Stimulated activated naive CD8-positive, alpha-beta T cell treated with anti-CD3 and anti-CD28 coated beads, Interleukin-15, amount 100 ng/mL, for 72 hours (primary cell): ENCODE data around the gene KRT25.
"Not testable (repeated sequence)": the region's sequence is repeated elsewhere in the genome, so short reads cannot be mapped to it uniquely, and the experiment has no call there.

Experiments used
- ATAC-seq: fragments of 150-1000 bp; cut with Tn5 transposase; 2 replicates; pipeline ENCODE4 v1.10.0; 2021; ENCODE audit warnings: mild to moderate bottlenecking, moderate library complexity
- DNase-seq, 2 donors: peaks; one replicate each; pipeline ENCODE4 v3.0.0; 2021 to 2022
- H3K27ac Mint-ChIP-seq, 2 donors: one replicate each; pipeline ENCODE4 v1.8.0; 2022; ENCODE audit warnings: mild to moderate bottlenecking in 2 of 2, mixed read lengths in 2 of 2, moderate library complexity in 2 of 2
- H3K27me3 Mint-ChIP-seq: one replicate; pipeline ENCODE4 v1.8.0; 2022; ENCODE audit warnings: mixed read lengths
- H3K4me1 Mint-ChIP-seq: one replicate; pipeline ENCODE4 v1.8.0; 2022; ENCODE audit warnings: mild to moderate bottlenecking, mixed read lengths
- H3K4me3 Mint-ChIP-seq, 2 donors: one replicate each; pipeline ENCODE4 v1.8.0; 2022; ENCODE audit warnings: mild to moderate bottlenecking in 2 of 2, mixed read lengths in 2 of 2, moderate library complexity in 1 of 2
- H3K9me3 Mint-ChIP-seq, 2 donors: one replicate each; pipeline ENCODE4 v1.8.0; 2022; ENCODE audit warnings: mixed read lengths in 2 of 2

The KRT25 gene

DNA sequence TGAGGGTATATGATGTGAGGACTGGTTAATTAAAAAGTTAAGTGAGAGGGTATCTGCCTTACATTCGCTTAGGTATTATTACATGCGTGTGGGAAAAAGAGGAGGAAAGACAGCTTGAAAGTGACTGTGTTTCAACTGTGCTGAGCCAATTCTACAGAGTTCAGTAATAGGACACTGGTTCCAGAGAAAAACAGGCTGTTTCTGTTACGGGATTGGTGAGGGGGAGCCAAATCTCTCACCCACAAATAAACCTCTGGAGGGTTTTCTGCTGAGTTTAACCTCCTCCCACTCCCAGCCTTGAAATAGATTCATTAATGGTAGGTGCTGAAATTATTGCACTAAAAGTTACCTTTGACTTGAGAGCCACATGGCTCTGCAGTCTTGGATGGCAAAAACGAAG is 20.8 kb upstream of the KRT25 start:
- Mint-ChIP-seq H3K27me3 (peaks cover 55% of the 10 kb centered on the region), H3K27ac (no peak overlapping the region), H3K4me3 (no peak overlapping the region), H3K4me1 (peaks cover 6% of the 10 kb centered on the region), H3K9me3 (no peaks in the 10 kb centered on the region)
- no peak for ATAC-seq
- DNase-seq: no peak

DNA sequence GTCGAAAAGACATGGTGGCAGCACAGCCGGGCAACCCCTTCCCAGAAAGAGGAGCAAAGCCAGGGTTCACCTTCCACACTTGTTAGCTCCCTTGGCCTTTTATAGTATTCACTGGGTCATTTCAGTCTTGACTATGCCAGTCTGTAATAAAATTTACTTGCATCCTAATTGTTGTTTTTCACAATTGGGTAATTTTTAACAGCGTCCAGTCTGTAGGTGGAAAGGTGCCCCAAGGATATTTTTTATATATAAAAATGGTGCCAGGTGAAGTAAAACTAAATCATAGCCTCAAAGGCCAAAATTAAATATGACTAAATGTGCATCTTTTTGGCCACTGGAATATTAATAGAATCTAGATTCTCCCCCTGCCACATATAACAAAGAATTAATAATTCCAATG is 17.0 kb upstream of the KRT25 start, which contains the start of gene KRT26:
Gene KRT26 (minus strand): TSS at position 101 of the 400 bp plus-strand sequence. CDS start 88 bp downstream, at position 13.
- no peak for DNase-seq
- Mint-ChIP-seq H3K4me1 (no peaks in the 10 kb centered on the region), H3K9me3 (no peaks in the 10 kb centered on the region), H3K27ac (no peak within 1 kb of the TSS), H3K27me3 (peaks cover 39% of the 10 kb centered on the region), H3K4me3 (no peak within 1 kb of the TSS)
- ATAC-seq: no peak

DNA sequence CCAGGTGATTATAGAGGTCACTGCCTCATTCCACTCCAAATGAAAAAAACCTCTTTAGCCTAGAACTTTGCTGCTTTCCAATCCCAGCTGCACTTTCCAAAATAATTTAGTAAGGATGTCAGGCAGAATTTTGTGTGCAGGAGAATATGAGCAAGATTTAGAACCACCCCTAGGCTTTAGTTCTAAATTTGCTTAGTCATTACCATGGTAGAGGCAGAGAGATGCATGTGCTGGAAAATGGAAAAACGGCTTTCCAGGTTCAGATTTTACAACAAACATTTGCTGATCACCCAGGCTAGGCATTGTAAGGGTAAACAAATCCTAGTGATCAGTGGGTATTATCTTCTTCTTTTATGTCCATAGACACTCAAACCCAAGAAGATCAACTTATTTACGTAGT is 10.5 kb upstream of the KRT25 start:
- Mint-ChIP-seq H3K9me3 (peaks cover 25 to 27% of the 10 kb centered on the region in 2 donors), H3K27ac (no peak overlapping the region), H3K27me3 (peaks cover 15% of the 10 kb centered on the region), H3K4me3 (no peak overlapping the region), H3K4me1 (no peaks in the 10 kb centered on the region)
- ATAC-seq (no peak), DNase-seq (no peak)

DNA sequence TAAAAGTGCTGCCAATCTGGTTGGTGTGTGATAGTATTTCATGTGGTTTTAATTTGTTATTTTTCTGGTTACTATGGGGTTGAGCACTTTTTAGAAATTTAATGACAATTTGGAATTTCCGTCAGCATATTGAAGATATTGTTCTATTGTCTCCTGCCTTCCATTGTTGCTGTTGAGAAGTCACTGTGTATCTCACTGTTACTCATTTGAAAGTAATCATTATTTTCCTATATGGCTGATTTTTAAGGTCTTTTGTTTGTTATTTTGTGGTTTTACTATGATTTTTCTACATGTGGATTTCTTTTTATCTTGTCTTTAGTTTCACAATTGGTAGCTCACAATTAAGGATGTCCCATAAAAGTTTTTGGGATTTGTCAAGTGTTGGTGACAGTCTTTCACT is 8.6 kb upstream of the KRT25 start:
- H3K27ac Mint-ChIP-seq: no peak overlapping the region
- H3K4me3 Mint-ChIP-seq: no peak overlapping the region
- no peaks in the 10 kb centered on the region for H3K4me1 Mint-ChIP-seq
- DNase-seq (no peak), ATAC-seq (no peak)
- peaks cover 7% of the 10 kb centered on the region for H3K27me3 Mint-ChIP-seq
- H3K9me3 Mint-ChIP-seq: peaks cover 40 to 45% of the 10 kb centered on the region in 2 donors

DNA sequence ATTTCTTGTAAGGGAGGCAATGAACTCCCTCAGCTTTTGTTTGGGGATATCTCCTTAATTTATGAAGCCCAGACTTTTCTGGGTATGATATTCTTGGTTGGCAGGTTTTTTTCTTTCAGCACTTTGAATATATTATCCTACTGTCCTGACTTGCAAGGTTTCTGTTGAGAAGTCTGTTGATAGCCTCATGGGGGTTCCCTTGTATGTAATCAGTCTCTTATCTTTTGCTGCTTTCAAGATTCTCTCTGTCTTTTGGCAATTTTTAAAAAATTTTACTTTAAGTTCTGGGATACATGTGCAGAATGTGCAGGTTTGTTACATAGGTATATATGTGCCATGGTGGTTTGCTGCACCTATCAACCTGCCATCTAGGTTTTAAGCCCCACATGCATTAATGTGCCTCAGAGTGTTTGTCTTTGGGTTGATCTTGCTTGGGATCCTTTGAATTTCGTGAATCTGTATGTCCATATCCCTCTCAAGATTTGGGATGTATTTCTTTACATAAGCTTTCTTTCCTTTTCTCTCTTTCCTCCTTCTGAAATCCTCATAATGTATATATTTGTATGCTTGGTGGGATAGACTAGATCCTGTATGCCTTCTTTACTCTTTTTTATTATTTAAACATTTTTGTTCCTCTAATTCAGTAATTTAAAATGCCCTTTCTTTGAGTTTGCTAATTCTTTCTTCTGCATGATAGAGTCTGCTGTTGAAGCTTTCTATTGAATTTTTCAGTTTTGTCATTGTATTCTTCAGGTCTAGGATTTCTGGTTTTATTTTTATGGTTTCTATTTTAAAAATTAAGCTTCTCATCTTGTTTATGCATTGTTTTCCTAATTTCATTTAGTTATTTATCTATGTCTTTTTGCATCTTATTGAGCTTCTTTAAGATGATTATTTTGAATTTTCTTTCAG is 5.2 kb upstream of the KRT25 start:
- peaks cover 45 to 51% of the 10 kb centered on the region in 2 donors for H3K9me3 Mint-ChIP-seq
- H3K4me3 Mint-ChIP-seq: no peak overlapping the region
- DNase-seq: no peak

DNA sequence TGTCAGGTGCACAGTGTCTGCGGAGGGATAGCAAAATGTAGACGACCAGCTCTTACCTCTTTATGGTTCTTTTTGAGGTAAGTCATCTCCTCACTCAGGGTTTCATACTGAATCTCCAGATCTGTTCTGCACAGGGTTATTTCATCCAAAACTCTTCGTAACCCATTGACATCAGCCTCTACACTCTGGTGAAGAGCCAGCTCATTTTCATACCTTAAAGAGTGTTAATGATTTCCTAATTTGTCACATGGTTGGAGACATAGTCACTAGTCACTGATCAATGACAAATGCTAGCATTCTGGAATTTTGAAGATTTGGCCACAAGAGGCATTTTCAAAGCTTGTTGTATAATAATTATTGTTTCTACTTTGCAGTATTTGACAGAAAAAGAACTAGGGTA is 1.3 kb downstream of the KRT25 start:
- Mint-ChIP-seq H3K27ac (no peak overlapping the region), H3K4me1 (no peaks in the 10 kb centered on the region), H3K27me3 (peaks cover 11% of the 10 kb centered on the region), H3K9me3 (peaks cover 0 to 12% of the 10 kb centered on the region in 2 donors), H3K4me3 (no peak overlapping the region)
- ATAC-seq (no peak), DNase-seq (no peak)

More for the DNA sequence above, 5.2 kb upstream of the KRT25 start:
- peaks cover 7% of the 10 kb centered on the region for H3K27me3 Mint-ChIP-seq
- ATAC-seq: no peak
- no peaks in the 10 kb centered on the region for H3K4me1 Mint-ChIP-seq
- no peak overlapping the region for H3K27ac Mint-ChIP-seq

DNA sequence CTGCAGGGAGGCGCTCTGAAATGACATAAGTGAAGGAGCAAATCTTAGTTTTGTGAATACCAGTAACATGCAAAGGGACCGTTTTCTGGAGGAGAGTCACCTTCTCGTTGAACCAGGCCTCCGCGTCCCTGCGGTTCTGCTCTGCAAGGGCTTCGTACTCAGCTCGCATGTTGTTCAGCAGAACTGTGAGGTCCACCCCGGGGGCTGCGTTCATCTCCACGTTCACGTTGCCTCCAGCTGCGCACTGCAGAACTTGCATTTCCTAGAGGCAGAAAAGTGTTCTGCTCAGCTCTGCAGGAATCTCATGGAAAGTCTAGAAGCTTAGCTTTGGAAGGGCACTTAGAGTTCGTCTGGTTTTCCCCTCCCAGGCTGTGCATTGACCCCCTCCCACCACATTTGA is 4.1 kb downstream of the KRT25 start:
- H3K4me3 Mint-ChIP-seq: no peak overlapping the region

DNA sequence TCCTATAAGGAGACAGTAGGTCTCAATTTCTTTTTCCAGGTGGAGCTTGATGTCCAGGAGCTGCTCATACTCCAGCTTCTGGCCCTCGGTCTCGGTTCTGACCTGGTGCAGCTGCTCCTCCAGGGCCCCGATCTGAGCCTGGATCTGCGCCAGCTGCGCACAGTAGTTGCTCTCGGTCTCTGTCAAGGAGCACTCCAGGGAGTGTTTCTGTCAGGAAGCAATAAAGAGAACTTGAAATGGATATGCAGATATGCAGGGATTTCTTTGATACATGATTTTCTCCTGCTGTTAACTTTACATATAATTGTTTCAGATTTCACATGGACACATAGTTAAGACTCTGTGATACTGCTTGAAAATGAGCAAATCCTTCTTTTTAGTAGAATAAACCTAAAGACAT is 4.7 kb downstream of the KRT25 start:
- Mint-ChIP-seq H3K9me3 (no peaks in the 10 kb centered on the region), H3K4me1 (no peaks in the 10 kb centered on the region), H3K27ac (no peak overlapping the region), H3K27me3 (peaks cover 28% of the 10 kb centered on the region), H3K4me3 (no peak overlapping the region)
- ATAC-seq (no peak), DNase-seq (no peak)

More for the DNA sequence above, 4.1 kb downstream of the KRT25 start:
- ATAC-seq (no peak), DNase-seq (no peak)
- Mint-ChIP-seq H3K4me1 (no peaks in the 10 kb centered on the region), H3K9me3 (no peaks in the 10 kb centered on the region), H3K27me3 (peaks cover 21% of the 10 kb centered on the region), H3K27ac (no peak overlapping the region)

DNA sequence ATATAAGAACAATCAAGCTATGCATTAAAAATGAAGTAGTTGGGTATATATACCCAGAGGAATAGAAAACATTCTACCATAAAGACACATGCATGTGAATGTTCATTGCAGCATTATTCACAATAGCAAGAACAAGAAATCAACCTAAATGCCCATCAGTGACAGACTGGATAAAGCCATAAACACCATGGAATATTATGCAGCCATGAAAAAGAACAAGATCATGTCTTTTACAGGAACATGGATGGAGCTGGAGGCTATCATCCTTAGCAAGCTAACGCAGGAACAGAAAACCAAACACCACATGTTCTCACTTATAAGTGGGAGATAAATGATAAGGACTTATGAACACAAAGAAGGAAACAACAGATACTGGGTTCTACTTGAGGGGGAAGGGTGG is 6.5 kb downstream of the KRT25 start:
- not testable (repeated sequence) for DNase-seq, H3K4me1 Mint-ChIP-seq, H3K4me3 Mint-ChIP-seq, ATAC-seq, H3K9me3 Mint-ChIP-seq, H3K27ac Mint-ChIP-seq
- H3K27me3 Mint-ChIP-seq: peaks cover 41% of the 10 kb centered on the region

DNA sequence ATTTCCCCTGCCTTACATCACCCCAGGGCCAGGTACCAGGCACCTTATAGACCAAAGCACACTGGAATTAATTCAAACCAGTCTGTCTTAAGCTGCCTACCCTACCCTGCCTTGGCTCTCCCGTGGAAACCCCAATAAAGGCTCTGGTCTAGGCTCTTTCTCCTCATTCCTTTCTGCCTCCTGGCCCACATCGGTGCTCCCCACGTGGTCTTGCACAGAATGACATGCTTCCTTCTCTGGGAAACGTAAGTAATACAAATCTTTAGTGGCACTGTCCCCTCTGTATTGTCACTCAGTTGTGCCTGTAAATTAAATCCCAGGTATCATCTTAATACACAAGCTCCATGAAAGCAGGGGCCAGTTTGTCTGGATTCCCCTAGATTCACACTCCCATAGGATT is 16.6 kb downstream of the KRT25 start:
- Mint-ChIP-seq H3K4me1 (no peaks in the 10 kb centered on the region), H3K27ac (no peak overlapping the region), H3K27me3 (peaks cover 54% of the 10 kb centered on the region), H3K9me3 (peaks cover 5 to 8% of the 10 kb centered on the region in 2 donors), H3K4me3 (no peak overlapping the region)
- ATAC-seq: no peak
- no peak for DNase-seq

DNA sequence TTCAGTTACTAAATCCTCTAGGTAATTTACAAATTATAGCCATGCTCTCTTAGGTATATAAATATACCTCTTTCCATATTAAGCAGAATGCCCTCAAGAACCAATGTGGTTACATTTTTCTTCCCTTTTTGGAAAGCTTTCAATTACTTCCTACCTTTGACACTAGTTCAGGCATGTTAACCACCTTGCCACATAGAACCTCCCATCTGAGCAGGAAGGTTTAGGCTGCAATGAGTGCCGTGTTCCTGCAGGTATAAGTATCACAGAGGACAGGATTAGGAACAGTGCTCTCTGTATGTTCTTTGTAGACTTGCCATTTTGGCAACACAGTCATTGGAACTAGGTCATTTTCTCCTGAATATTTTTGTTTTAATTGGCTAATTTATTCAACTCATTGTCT is 20.1 kb downstream of the KRT25 start:
- Mint-ChIP-seq H3K4me3 (no peak overlapping the region), H3K27me3 (peaks cover 57% of the 10 kb centered on the region), H3K4me1 (no peaks in the 10 kb centered on the region), H3K9me3 (no peaks in the 10 kb centered on the region), H3K27ac (no peak overlapping the region)
- no peak for DNase-seq
- ATAC-seq: no peak

DNA sequence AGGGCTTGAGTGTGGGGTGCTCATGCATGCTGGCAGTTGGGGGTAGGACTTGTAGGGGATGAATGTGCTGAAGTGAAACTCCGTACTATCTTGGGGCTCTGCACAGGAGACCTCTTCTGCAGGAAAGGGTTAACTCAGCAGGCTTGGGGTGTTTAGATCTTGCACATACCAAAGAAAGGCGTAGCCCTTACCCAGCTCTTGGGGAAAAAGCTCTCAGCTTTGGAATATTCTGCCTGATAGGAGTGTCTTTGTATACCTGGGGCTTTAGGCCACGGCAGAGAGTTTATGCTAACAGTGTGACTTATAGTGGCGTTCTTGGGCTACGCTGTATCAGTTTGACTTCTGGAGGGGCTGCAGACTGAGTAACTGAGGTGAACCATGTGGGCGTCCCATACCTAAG is 21.1 kb downstream of the KRT25 start:
- no peaks in the 10 kb centered on the region for H3K9me3 Mint-ChIP-seq
- ATAC-seq (no peak), DNase-seq (no peak)
- no peak overlapping the region for H3K4me3 Mint-ChIP-seq
- H3K4me1 Mint-ChIP-seq: no peaks in the 10 kb centered on the region
- H3K27me3 Mint-ChIP-seq: peaks cover 57% of the 10 kb centered on the region
- H3K27ac Mint-ChIP-seq: no peak overlapping the region

DNA sequence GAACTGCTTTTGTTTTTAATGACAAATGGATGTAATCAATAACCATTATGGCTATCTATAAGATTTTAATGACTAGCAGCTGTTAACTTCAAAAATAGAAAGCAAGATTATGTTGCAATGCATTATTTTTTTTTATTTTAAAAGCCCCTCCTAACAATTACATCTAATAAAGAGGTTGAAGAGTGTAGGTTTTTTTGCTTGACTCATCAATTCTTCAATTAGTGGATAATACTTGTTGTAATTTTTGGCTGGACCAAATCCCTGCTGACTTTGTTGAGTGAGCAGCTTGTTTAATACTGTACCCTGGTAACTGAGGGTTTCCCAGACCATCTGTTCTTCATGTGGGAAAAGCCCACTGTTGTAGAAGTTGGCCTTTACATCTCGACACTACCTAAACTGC is 24.2 kb downstream of the KRT25 start:
- H3K4me1 Mint-ChIP-seq: peaks cover 6% of the 10 kb centered on the region
- H3K27me3 Mint-ChIP-seq: peaks cover 43% of the 10 kb centered on the region
- no peak overlapping the region for H3K27ac Mint-ChIP-seq
- ATAC-seq (no peak), DNase-seq (no peak)
- H3K4me3 Mint-ChIP-seq: no peak overlapping the region
- no peaks in the 10 kb centered on the region for H3K9me3 Mint-ChIP-seq

DNA sequence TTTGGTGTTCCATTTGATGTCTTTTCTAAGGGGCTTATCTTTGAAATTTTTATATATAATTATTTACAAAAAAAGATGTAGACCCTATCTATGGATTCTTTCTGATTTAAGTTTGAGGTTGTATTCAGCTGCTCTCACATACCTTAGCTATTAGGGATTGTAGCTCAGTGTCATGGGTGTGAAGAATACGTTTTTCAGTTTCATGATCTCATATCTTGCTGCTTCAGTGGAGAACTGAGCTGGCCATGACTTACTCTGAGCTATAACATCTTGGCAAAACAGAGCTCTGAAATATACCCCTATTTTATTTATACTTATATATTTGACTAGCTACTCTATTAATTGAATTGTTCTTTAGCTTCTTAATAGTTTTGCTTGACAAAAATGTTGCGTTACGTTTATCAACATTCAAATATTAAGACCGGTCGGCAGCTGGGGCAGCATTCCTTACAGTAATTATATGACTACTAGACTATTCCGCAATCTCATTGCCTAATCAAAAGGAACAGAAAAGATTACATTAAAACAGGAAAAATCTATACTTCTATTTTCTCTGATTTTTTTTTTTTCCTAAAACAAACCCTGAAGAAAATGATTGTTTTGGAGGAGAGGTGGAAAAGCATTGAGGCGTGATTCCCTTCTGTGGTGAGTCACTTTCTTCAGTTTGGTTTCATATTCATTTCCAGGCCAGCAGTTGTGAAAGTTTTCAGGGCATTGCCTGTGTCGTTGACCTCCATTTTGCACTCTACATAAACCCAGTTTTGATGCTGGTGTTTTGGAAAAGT is 27.5 kb downstream of the KRT25 start:
- Mint-ChIP-seq H3K9me3 (no peaks in the 10 kb centered on the region), H3K4me3 (no peak overlapping the region), H3K27ac (no peak overlapping the region), H3K27me3 (peaks cover 17% of the 10 kb centered on the region), H3K4me1 (peaks cover 6% of the 10 kb centered on the region)
- ATAC-seq (no peak), DNase-seq (no peak)

DNA sequence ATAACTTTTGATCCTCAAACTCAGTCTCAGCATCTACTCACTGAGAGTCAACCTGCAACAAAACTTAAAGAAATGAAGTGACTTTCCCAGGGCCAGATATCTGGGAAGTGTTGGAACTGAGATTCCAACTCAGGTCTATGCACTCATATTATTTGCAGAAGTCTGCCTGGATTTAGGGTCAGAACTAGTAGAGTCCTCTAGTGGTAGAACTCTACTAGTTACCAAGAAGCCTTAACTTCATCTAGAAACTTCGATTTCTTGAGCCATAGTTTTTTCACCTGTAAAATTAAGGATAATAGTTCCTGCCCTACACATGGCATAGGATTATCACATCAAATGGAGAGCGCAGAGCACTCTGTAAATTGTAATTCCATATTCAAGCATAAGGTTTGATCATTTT is 28.2 kb downstream of the KRT25 start:
- no peak overlapping the region for H3K27ac Mint-ChIP-seq
- no peak overlapping the region for H3K4me3 Mint-ChIP-seq
- DNase-seq: no peak
- H3K27me3 Mint-ChIP-seq: peaks cover 17% of the 10 kb centered on the region
- H3K9me3 Mint-ChIP-seq: no peaks in the 10 kb centered on the region
- H3K4me1 Mint-ChIP-seq: peaks cover 6% of the 10 kb centered on the region
- ATAC-seq: no peak

DNA sequence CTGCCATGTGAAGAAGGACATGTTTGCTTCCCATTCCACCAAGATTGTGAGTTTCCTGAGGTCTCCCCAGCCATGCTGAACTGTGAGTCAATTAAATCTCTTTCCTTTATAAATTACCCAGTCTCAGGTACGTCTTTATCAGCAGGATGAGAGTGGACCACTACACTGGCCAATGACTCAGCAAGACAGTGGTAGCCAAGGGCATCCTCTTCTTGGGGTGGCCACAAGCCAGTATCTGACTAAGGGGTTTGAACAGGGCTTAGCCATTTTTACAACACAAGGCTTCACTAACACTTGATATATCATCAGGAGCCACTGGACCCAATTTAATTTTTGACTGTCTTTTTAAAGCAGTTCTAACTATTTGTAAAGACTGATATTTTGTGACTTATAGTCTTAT is 30.5 kb downstream of the KRT25 start:
- H3K27me3 Mint-ChIP-seq: peaks cover 9% of the 10 kb centered on the region
- DNase-seq: no peak
- H3K4me1 Mint-ChIP-seq: peaks cover 6% of the 10 kb centered on the region
- H3K4me3 Mint-ChIP-seq: no peak overlapping the region
- H3K9me3 Mint-ChIP-seq: no peaks in the 10 kb centered on the region
- H3K27ac Mint-ChIP-seq: no peak overlapping the region
- no peak for ATAC-seq
